HepG2 (cell line): ENCODE data around the gene UBQLN4. TPM values are rescaled to one million over a fixed set of nuclear protein-coding genes. Genes with fewer than 3 reads are reported as not detected.

Experiments used
- ATAC-seq: fragments of 200-7000 bp; cut with Tn5 transposase; 3 replicates; pipeline ENCODE4 v1.9.1; 2020; ENCODE audit warnings: mild to moderate bottlenecking, moderate library complexity
- BruUV-seq: library from RNA; stranded (reverse); fragments of 400-500 nt; replicated peaks from 2 replicates; lab custom pipeline; 2021; lab: Mats Ljungman, UMichigan
- CTCF ChIA-PET: fragments of 300-600 bp; formaldehyde crosslinking; extraction: SDS; loops from one replicate; lab custom pipeline; 2021; ENCODE audit warnings: low total read pairs, inconsistent platforms, low intra/inter-chr PET ratio; lab: Yijun Ruan, JAX
- POLR2A ChIA-PET: fragments of 350-600 bp; sonication (Branson Sonifier 250); formaldehyde crosslinking; loops from one replicate; lab custom pipeline; 2020; ENCODE audit warnings: antibody characterized with exemption, inconsistent platforms; lab: Yijun Ruan, JAX
- DNase-seq: peaks from one replicate; pipeline ENCODE4 v3.0.0-alpha.2; 2015; ENCODE audit warnings: low spot score
- FAIRE-seq: peaks from 3 replicates; lab custom pipeline; 2011; peaks lifted over from hg19 to GRCh38; lab: Jason Lieb, UNC
- H2AFZ ChIP-seq: one replicate; pipeline ENCODE4 v1.6.1; 2011; ENCODE audit warnings: low read length, inconsistent platforms
- H3K27ac ChIP-seq: fragments of 300-600 bp; 3 replicates; pipeline ENCODE4 v1.8.0; 2011; ENCODE audit warnings: mixed run types, mild to moderate bottlenecking, mixed read lengths, low read length, inconsistent platforms; ENCODE audit not compliant: insufficient read depth; ENCODE audit errors: extremely low read length
- H3K27me3 ChIP-seq, 2 experiments: fragments of 200-600 bp in 1 of 2; 2 replicates in 1 of 2; 3 replicates in 1 of 2; pipeline versions ENCODE4 v1.6.0 to v1.8.0; 2011; ENCODE audit warnings: low read length in 2 of 2, mild to moderate bottlenecking in 2 of 2, moderate library complexity in 2 of 2, inconsistent platforms in 1 of 2; ENCODE audit not compliant: insufficient read depth in 2 of 2, control insufficient read depth in 1 of 2
- H3K36me3 ChIP-seq, 2 experiments: fragments of 200-600 bp in 1 of 2; replicated peaks in 1 of 2; 2 replicates in 1 of 2; 3 replicates in 1 of 2; pipeline versions ENCODE4 v1.5.1 to v1.8.0; 2011; ENCODE audit warnings: low read length in 2 of 2, inconsistent platforms in 1 of 2; ENCODE audit not compliant: insufficient read depth in 2 of 2, control insufficient read depth in 1 of 2
- H3K4me1 ChIP-seq: 2 replicates; pipeline ENCODE4 v1.5.1; 2012; ENCODE audit warnings: low read length, inconsistent platforms; ENCODE audit not compliant: insufficient read depth
- H3K4me2 ChIP-seq: 2 replicates; pipeline ENCODE4 v1.6.0; 2011; ENCODE audit warnings: low read depth, low read length, inconsistent platforms
- H3K4me3 ChIP-seq, 3 experiments: fragments of 200-600 bp in 1 of 3; sonication (generic), shearing (Covaris generic) in 1 of 3; replicated peaks in 1 of 3; 2 replicates each; pipeline ENCODE4 v1.5.1; 2011 to 2016; ENCODE audit warnings: low read length in 3 of 3, inconsistent platforms in 2 of 3, low read depth in 2 of 3, mild to moderate bottlenecking in 2 of 3, control low read depth in 1 of 3, mixed read lengths in 1 of 3; ENCODE audit not compliant: insufficient read depth in 1 of 3
- H3K79me2 ChIP-seq: one replicate; pipeline ENCODE4 v1.6.1; 2011; ENCODE audit warnings: low read length, inconsistent platforms; ENCODE audit not compliant: insufficient read depth
- H3K9ac ChIP-seq: 2 replicates; pipeline ENCODE4 v1.6.0; 2011; ENCODE audit warnings: mild to moderate bottlenecking, low read depth, low read length, inconsistent platforms; ENCODE audit not compliant: insufficient read depth
- H3K9me3 ChIP-seq: 2 replicates; pipeline ENCODE4 v1.5.1; 2012; ENCODE audit warnings: mild to moderate bottlenecking, low read length
- H4K20me1 ChIP-seq: 2 replicates; pipeline ENCODE4 v1.6.0; 2011; ENCODE audit warnings: inconsistent platforms, mild to moderate bottlenecking, low read length, moderate library complexity; ENCODE audit not compliant: insufficient read depth
- AGO2 ChIP-seq: fragments of 200-400 bp; formaldehyde crosslinking; optimal IDR thresholded peaks from 2 replicates; pipeline ENCODE3; 2017; ENCODE audit warnings: mild to moderate bottlenecking, low read depth, low read length, moderate library complexity
- ASH2L ChIP-seq: fragments of 300-600, 200-600 bp; sonication (generic); IDR thresholded peaks from 2 replicates; pipeline ENCODE4 v1.7.0; 2017; ENCODE audit warnings: low read depth, mild to moderate bottlenecking, moderate library complexity, mixed read lengths, low read length; ENCODE audit not compliant: insufficient read length
- ATF1 ChIP-seq: IDR thresholded peaks from 2 replicates; pipeline ENCODE4 v1.6.1; 2016; ENCODE audit warnings: mild to moderate bottlenecking, control low read depth
- CEBPB ChIP-seq: IDR thresholded peaks from 2 replicates; pipeline ENCODE4 v1.6.1; 2011; ENCODE audit warnings: low read depth, low read length, improper control_type of control experiment, borderline replicate concordance
- GATA4 ChIP-seq: sonication (generic); IDR thresholded peaks from 2 replicates; pipeline ENCODE4 v1.6.1; 2016; ENCODE audit warnings: antibody characterized with exemption, low read depth, borderline replicate concordance
- HHEX ChIP-seq: IDR thresholded peaks from 2 replicates; pipeline ENCODE4 v1.6.1; 2016; ENCODE audit warnings: control low read depth
- KLF12 ChIP-seq: sonication (generic); formaldehyde crosslinking; IDR thresholded peaks from 2 replicates; pipeline ENCODE4 v1.4.0; 2020; ENCODE audit warnings: missing genetic modification reagents, borderline replicate concordance
- PHF8 ChIP-seq: sonication (generic); formaldehyde crosslinking; IDR thresholded peaks from 2 replicates; pipeline ENCODE4 v1.5.0; 2020; ENCODE audit warnings: missing genetic modification reagents
- RBM22 ChIP-seq: fragments of 200-400 bp; formaldehyde crosslinking; optimal IDR thresholded peaks from 2 replicates; pipeline ENCODE3; 2017; ENCODE audit warnings: mild to moderate bottlenecking, low read length, moderate library complexity
- TEAD3 ChIP-seq: optimal IDR thresholded peaks from 2 replicates; pipeline ENCODE3; 2016; ENCODE audit warnings: borderline replicate concordance
- TRIM22 ChIP-seq: fragments of 450-650 bp; IDR thresholded peaks from 2 replicates; pipeline ENCODE4 v1.6.1; 2017
- ZNF121 ChIP-seq: sonication (generic); formaldehyde crosslinking; IDR thresholded peaks from 2 replicates; pipeline ENCODE4 v1.5.0; 2020; ENCODE audit warnings: mild to moderate bottlenecking, missing genetic modification reagents
- ZNF280D ChIP-seq: sonication (generic); formaldehyde crosslinking; IDR thresholded peaks from 2 replicates; pipeline ENCODE4 v1.5.1; 2020; ENCODE audit warnings: mild to moderate bottlenecking, missing genetic modification reagents
- ZNF609 ChIP-seq: sonication (generic); formaldehyde crosslinking; IDR thresholded peaks from 2 replicates; pipeline ENCODE4 v1.4.0; 2020; ENCODE audit warnings: mild to moderate bottlenecking, missing genetic modification reagents, borderline replicate concordance
- ZNF674 ChIP-seq: sonication (generic); formaldehyde crosslinking; IDR thresholded peaks from 2 replicates; pipeline ENCODE4 v1.5.0; 2020; ENCODE audit warnings: low read depth, mild to moderate bottlenecking, missing genetic modification reagents
- ZSCAN25 ChIP-seq: sonication (generic); formaldehyde crosslinking; IDR thresholded peaks from 2 replicates; pipeline ENCODE4 v1.8.0; 2022; ENCODE audit warnings: mild to moderate bottlenecking, missing genetic modification reagents
- whole genome bisulfite sequencing: methylation state at CpG from one replicate; pipeline ENCODE4 v1.1.6; 2017; ENCODE audit warnings: low lambda C conversion rate; 5-methylcytosine and 5-hydroxymethylcytosine counted together
- in situ Hi-C: cut with HindIII; loops from 2 replicates; pipeline ENCODE4 v1.10.0; 2017; ENCODE audit warnings: low pct_unique_long_range_greater_than_20kb; ENCODE audit not compliant: extremely low pct_ligation_motif_present
- intact Hi-C: fragments of 100-400 bp; cut with micrococcal nuclease; formaldehyde crosslinking; loops from one replicate; pipeline ENCODE4 v1.10.0; 2022; ENCODE audit not compliant: unreplicated experiment
- polyA plus RNA-seq, 8 experiments: library from polyadenylated mRNA; depleted of rRNA in 3 of 8; stranded (reverse) in 7 of 8; unstranded in 1 of 8; fragments of >200 nt; fragmentation: Illumina TruSeq in 4 of 8; extraction: Trizol in 4 of 8; gene quantifications; 2 replicates each; pipeline versions ENCODE4 v1.2.1 to v1.2.3, GENCODE V29; 2011 to 2016; ENCODE audit warnings: low read depth in 4 of 8, missing spikeins in 1 of 8, mixed read lengths in 1 of 8; ENCODE audit not compliant: insufficient read depth in 1 of 8
- total RNA-seq, 5 experiments: library from RNA; depleted of rRNA; stranded (reverse); fragments of >200 nt; fragmentation: Illumina TruSeq; extraction: Trizol; gene quantifications; 2 replicates each; pipeline ENCODE4 v1.2.3, GENCODE V29; 2016; ENCODE audit warnings: low read depth in 1 of 5

The UBQLN4 gene
- total and polyA plus RNA-seq, 2 of the 13 experiments (the other 11 are each of a cell fraction or from before 2014, with no cell fraction given) = 31.5 to 39.8 TPM

- no peak for TF ChIP-seq ZNF674 (CRISPR knock-in tag)
- no peak for TF ChIP-seq CEBPB
- TF ChIP-seq ZSCAN25 (CRISPR knock-in tag) = no peak
- TF ChIP-seq ASH2L = no peak
- no peak for TF ChIP-seq ATF1
- TF ChIP-seq PHF8 (CRISPR knock-in tag) = no peak
- no peak for TF ChIP-seq RBM22
- TF ChIP-seq AGO2 = no peak
- TF ChIP-seq GATA4 = no peak
Measured at GRCh38 chr1:156065212-156065611, 11.6 kb upstream of the UBQLN4 start (continued).

- Histone ChIP-seq H3K4me3 (no peak overlapping the region), H3K9me3 (no peaks in the 10 kb centered on the region), H3K27ac (no peak overlapping the region), H3K27me3 (no peaks in the 10 kb centered on the region), H2AFZ (no peak overlapping the region), H3K9ac (no peak overlapping the region), H4K20me1 (no peaks in the 10 kb centered on the region), H3K4me1 (peaks cover 39% of the 10 kb centered on the region), H3K79me2 (no peaks in the 10 kb centered on the region), H3K36me3 (no peaks in the 10 kb centered on the region), H3K4me2 (no peak overlapping the region)
- BruUV-seq = no TSS peak
- DNase-seq (no peak), FAIRE-seq (no peak), ATAC-seq (no peak)
- ChIA-PET POLR2A (interaction anchor here (1.2 to 2.4 kb wide), 2 partner anchors 124 to 130 kb away, joined by 7 to 9 read pairs; partner anchors contain the start of gene KHDC4), CTCF (no interaction called here)
- intact Hi-C loops (loop anchor here (10.0 kb wide), 1 partner anchor 60 kb away; no protein-coding TSS in a partner anchor), in situ Hi-C loops (loop anchor here (10.0 kb wide), 1 partner anchor 120 kb away; the partner anchor contains the start of gene RXFP4)
- 71% methylated on average over 2 of the region's 2 CpGs for whole genome bisulfite sequencing
- TF ChIP-seq HHEX (CRISPR knock-in tag) (no peak), TEAD3 (CRISPR knock-in tag) (no peak), KLF12 (CRISPR knock-in tag) (no peak), ZNF121 (CRISPR knock-in tag) (no peak), ZNF280D (no peak), TRIM22 (no peak), ZNF609 (CRISPR knock-in tag) (no peak)
Measured at GRCh38 chr1:156064615-156065014, 11.0 kb upstream of the UBQLN4 start.
